ENCODE results near the gene DTNB.
A peak's percentile ranks its signal among the peaks of the same experiment; 100 is the strongest.
"Not testable (repeated sequence)": the region's sequence is repeated elsewhere in the genome, so short reads cannot be mapped to it uniquely, and the experiment has no call there.

DTNB gene

GRCh38 chr2:25537526-25537925 is 135.9 kb downstream of the DTNB start:
- FAIRE-seq, result no peak

- not testable (repeated sequence) for FAIRE-seq
Measured at GRCh38 chr2:25535411-25536289, 137.7 kb downstream of the DTNB start.

GRCh38 chr2:25534937-25535336 is 138.4 kb downstream of the DTNB start:
- not testable (repeated sequence) for FAIRE-seq

GRCh38 chr2:25534455-25534854 is 138.9 kb downstream of the DTNB start:
- no peak for FAIRE-seq

GRCh38 chr2:25533771-25534170 is 139.6 kb downstream of the DTNB start:
- FAIRE-seq, result not testable (repeated sequence)

- no peak for FAIRE-seq
Measured at GRCh38 chr2:25532521-25532920, 140.9 kb downstream of the DTNB start.

- no peak for FAIRE-seq
Measured at GRCh38 chr2:25529034-25529433, 144.3 kb downstream of the DTNB start.

GRCh38 chr2:25528173-25528572 is 145.2 kb downstream of the DTNB start:
- no peak for FAIRE-seq

- FAIRE-seq, result no peak
Measured at GRCh38 chr2:25524507-25524906, 148.9 kb downstream of the DTNB start.

GRCh38 chr2:25523060-25523459 is 150.3 kb downstream of the DTNB start:
- no peak for FAIRE-seq

GRCh38 chr2:25521665-25522387 is 151.6 kb downstream of the DTNB start:
- peak; percentile 91 for FAIRE-seq

- no peak for FAIRE-seq
Measured at GRCh38 chr2:25521126-25521525, 152.3 kb downstream of the DTNB start.

- FAIRE-seq, result no peak
Measured at GRCh38 chr2:25517701-25518100, 155.7 kb downstream of the DTNB start.

- no peak for FAIRE-seq
Measured at GRCh38 chr2:25514043-25514637, 159.2 kb downstream of the DTNB start.

- no peak for FAIRE-seq
Measured at GRCh38 chr2:25512707-25513106, 160.7 kb downstream of the DTNB start.

GRCh38 chr2:25506226-25506625 is 167.2 kb downstream of the DTNB start:
- FAIRE-seq, result no peak

GRCh38 chr2:25505622-25506021 is 167.8 kb downstream of the DTNB start:
- no peak for FAIRE-seq

GRCh38 chr2:25505182-25505581 is 168.2 kb downstream of the DTNB start:
- FAIRE-seq, result no peak

GRCh38 chr2:25504266-25504665 is 169.1 kb downstream of the DTNB start:
- FAIRE-seq, result no peak

GRCh38 chr2:25499157-25499556 is 174.2 kb downstream of the DTNB start:
- FAIRE-seq, result no peak

GRCh38 chr2:25497918-25498407 is 175.4 kb downstream of the DTNB start:
- no peak for FAIRE-seq

- no peak for FAIRE-seq
Measured at GRCh38 chr2:25497229-25497917, 176.0 kb downstream of the DTNB start.

- FAIRE-seq, result no peak
Measured at GRCh38 chr2:25494616-25495015, 178.8 kb downstream of the DTNB start.

Data from endometrium (tissue), 2 donors.